Hepatocyte (in vitro differentiated cells): Measurements from ENCODE around the gene MTA1.

Source experiments
- CTCF ChIP-seq: fragments of 200-600 bp; sonication (generic); IDR thresholded peaks from 2 replicates; pipeline ENCODE4 v1.5.1; 2016; ENCODE audit warnings: antibody characterized with exemption, mild to moderate bottlenecking; ENCODE audit not compliant: poor library complexity
- EZH2phosphoT487 ChIP-seq: fragments of 200-600 bp; sonication (generic); IDR thresholded peaks from one replicate; pipeline ENCODE4 v1.6.1; 2018; ENCODE audit warnings: antibody characterized with exemption, mild to moderate bottlenecking, low read depth, moderate library complexity; ENCODE audit not compliant: unreplicated experiment, severe bottlenecking

- TF ChIP-seq CTCF: no peak
- TF ChIP-seq EZH2phosphoT487: no peak
These were observed 31.3 kb upstream of the MTA1 start for GRCh38 chr14:105388110-105388951.
